AG04449 (cell line): Measurements from ENCODE around the gene TMEM263.

Experiments
- CTCF ChIA-PET: fragments of 350-600 bp; formaldehyde crosslinking; extraction: SDS; loops from one replicate; lab custom pipeline; 2021; ENCODE audit warnings: antibody characterized with exemption; lab: Yijun Ruan, JAX
- POLR2A ChIA-PET: fragments of 400-600, 350-600 bp; formaldehyde crosslinking; extraction: SDS; loops from one replicate; lab custom pipeline; 2020; ENCODE audit warnings: antibody characterized with exemption, inconsistent platforms; lab: Yijun Ruan, JAX
- DNase-seq: peaks from one replicate; pipeline ENCODE4 v3.0.0-alpha.2; 2010; ENCODE audit warnings: low read depth, low spot score
- H3K4me3 ChIP-seq: 2 replicates; pipeline ENCODE4 v1.5.1; 2011; ENCODE audit warnings: low read depth, mild to moderate bottlenecking, control low read depth, low read length
- CTCF ChIP-seq: IDR thresholded peaks from one replicate; pipeline ENCODE4 v1.5.1; 2011; ENCODE audit warnings: mild to moderate bottlenecking, moderate library complexity, low read length, control low read depth, inconsistent platforms; ENCODE audit not compliant: insufficient read depth; ENCODE audit errors: missing control alignments

The TMEM263 gene

GRCh38 chr12:106942775-106943174, 12.9 kb upstream of the TMEM263 start:
- ChIA-PET CTCF (interaction anchor here (1.2 to 1.5 kb wide), 2 partner anchors 21 to 23 kb away, joined by 3 to 4 read pairs; no protein-coding TSS in a partner anchor), POLR2A (no interaction called here)
- DNase-seq: no peak
- TF ChIP-seq CTCF: no peak
- no peak overlapping the region for H3K4me3 ChIP-seq

GRCh38 chr12:106945261-106945851, 10.4 kb upstream of the TMEM263 start:
- TF ChIP-seq CTCF: no peak
- no peak for DNase-seq
- POLR2A ChIA-PET: no interaction called here
- no peak overlapping the region for H3K4me3 ChIP-seq
- CTCF ChIA-PET: no interaction called here

- ChIA-PET POLR2A (no interaction called here), CTCF (no interaction called here)
- H3K4me3 ChIP-seq: no peak overlapping the region
- no peak for DNase-seq
- no peak for TF ChIP-seq CTCF
Measured at GRCh38 chr12:106947461-106947860, 8.2 kb upstream of the TMEM263 start.

GRCh38 chr12:106950591-106950990, 5.1 kb upstream of the TMEM263 start:
- CTCF ChIA-PET: interaction anchor here (1.1 kb wide), 1 partner anchor 31 kb away, joined by 3 read pairs; no protein-coding TSS in a partner anchor
- no peak for DNase-seq
- H3K4me3 ChIP-seq: no peak overlapping the region
- POLR2A ChIA-PET: no interaction called here
- no peak for TF ChIP-seq CTCF

- peak overlapping the region; percentile 4; the same call in 1 of the 2 replicates for H3K4me3 ChIP-seq
- POLR2A ChIA-PET: no interaction called here
- CTCF ChIA-PET: interaction anchor here (0.6 to 2.0 kb wide), 4 partner anchors 14 to 596 kb away, joined by 3 to 7 read pairs (median 5); partner anchors contain the start of gene POLR3B
- DNase-seq: no peak
- TF ChIP-seq CTCF: no peak
Measured at GRCh38 chr12:106953352-106954250, 2.1 kb upstream of the TMEM263 start.
